ENCODE measurements around the gene SDHAF3. TPM values are rescaled to one million over a fixed set of nuclear protein-coding genes. Genes with fewer than 3 reads are reported as not detected.

SDHAF3 gene
- total RNA-seq, 4 donors from 2014 or later = 4.0 to 10.4 (median 8.1) TPM

DNA sequence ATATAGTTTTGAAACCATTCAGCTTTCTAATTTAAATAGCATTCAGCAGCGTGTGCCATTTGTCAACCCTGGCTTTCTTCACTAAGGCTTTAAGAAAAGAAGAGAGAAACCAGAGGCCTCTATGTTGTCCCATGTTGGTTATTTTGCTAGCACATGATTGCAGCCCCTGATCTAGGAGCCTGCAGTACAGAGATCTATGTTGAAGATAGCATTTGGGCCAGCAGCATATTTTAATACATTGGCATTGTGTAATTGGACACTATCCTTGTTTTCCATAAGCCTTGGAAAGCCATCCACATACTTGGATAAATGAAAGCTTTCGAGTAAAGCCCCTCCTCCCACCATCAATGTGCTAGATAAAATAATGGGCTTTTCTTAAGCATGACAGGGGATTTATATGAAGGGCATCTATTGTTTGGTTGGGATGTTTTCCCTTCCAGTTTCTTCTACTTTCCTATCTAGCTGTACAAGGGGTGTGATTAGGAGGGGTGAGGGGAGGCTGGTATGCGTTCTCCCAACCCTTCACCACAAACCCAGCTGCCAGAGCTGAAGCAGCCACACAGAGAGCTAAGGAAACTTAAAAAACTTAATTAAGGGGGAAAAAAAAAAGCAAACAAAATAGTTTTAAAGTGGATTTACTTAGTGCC is 23.1 kb upstream of the SDHAF3 start:
- TF ChIP-seq POLR2AphosphoS5 (IDR thresholded peaks at IDR 0.05) (no peak), EP300 (IDR thresholded peaks at IDR 0.05) (no peak), CTCF (IDR thresholded peaks at IDR 0.05) (no peak), POLR2A (IDR thresholded peaks at IDR 0.05; ENCODE audit: low read depth) (no peak)
- no peak for DNase-seq (ENCODE audit: extremely low spot score)
- no peak overlapping the region for H3K4me3 ChIP-seq
- no peaks in the 10 kb centered on the region for H3K9me3 ChIP-seq
- peaks cover 0 to 36% (median 0%) of the 10 kb centered on the region in 4 donors for H3K27me3 ChIP-seq
- intact Hi-C loops (cut with DNase I) = no loop called here
- H3K4me1 ChIP-seq = no peaks in the 10 kb centered on the region
- H3K36me3 ChIP-seq = no peaks in the 10 kb centered on the region
- H3K27ac ChIP-seq (replicated peaks in 1 of 4) = no peak overlapping the region
- WGBS = 71% methylated on average over 3 of the region's 3 CpGs

DNA sequence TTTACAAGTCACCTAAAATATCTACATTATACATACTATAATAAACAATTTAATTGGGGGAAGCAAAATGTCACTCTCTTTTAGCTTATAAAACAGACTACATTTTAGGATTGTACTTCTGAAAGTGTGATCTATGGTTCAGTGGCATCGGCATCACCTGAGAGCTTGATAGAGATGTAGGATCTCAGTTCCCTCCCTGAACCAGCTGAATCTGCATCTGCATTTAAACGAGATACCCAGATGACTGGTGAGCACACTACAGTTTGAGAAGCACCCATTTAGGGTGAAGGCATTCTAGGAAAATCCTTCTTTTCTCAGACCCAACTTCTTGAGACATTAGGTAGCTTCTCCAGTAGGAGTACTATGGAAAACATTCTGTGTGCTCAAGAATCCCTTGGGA is 21.5 kb upstream of the SDHAF3 start:
- no peaks in the 10 kb centered on the region for H3K4me1 ChIP-seq
- TF ChIP-seq EP300 (IDR thresholded peaks at IDR 0.05) (no peak), POLR2A (IDR thresholded peaks at IDR 0.05; ENCODE audit: low read depth) (no peak), POLR2AphosphoS5 (IDR thresholded peaks at IDR 0.05) (no peak), CTCF (IDR thresholded peaks at IDR 0.05) (no peak)
- 70% methylated on average over 2 of the region's 2 CpGs for WGBS
- H3K27ac ChIP-seq (replicated peaks in 1 of 4) = no peak overlapping the region
- H3K4me3 ChIP-seq = no peak overlapping the region
- H3K36me3 ChIP-seq = no peaks in the 10 kb centered on the region
- DNase-seq (ENCODE audit: extremely low spot score) = no peak
- H3K9me3 ChIP-seq = no peaks in the 10 kb centered on the region
- intact Hi-C loops (cut with DNase I) = no loop called here
- peaks cover 0 to 23% (median 0%) of the 10 kb centered on the region in 4 donors for H3K27me3 ChIP-seq

DNA sequence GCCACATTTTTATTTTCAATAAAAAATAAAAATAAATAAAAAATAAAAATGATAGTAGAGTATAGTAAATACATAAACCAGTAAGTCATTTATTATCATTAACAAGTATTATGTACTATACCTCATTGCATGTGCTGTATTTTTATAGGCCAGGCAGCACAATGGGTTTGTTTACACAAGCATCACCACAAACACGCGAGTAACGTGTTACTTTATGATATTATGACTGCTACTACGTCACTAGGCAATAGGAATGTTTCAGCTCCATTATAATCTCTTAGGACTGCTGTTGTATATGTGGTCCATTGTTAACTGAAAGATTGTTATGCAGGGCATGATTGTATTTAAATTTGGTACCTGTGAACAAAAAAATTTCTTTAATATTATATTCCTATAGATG is 20.8 kb upstream of the SDHAF3 start:
- Histone ChIP-seq H3K27me3 (peaks cover 0 to 22% (median 0%) of the 10 kb centered on the region in 4 donors), H3K27ac (replicated peaks in 1 of 4) (no peak overlapping the region), H3K4me1 (no peaks in the 10 kb centered on the region), H3K4me3 (no peak overlapping the region), H3K36me3 (no peaks in the 10 kb centered on the region), H3K9me3 (no peaks in the 10 kb centered on the region)
- 85% methylated on average over 4 of the region's 4 CpGs for whole genome bisulfite sequencing
- DNase-seq (ENCODE audit: extremely low spot score) = no peak
- intact Hi-C loops (cut with DNase I) = no loop called here
- no peak for TF ChIP-seq POLR2AphosphoS5 (IDR thresholded peaks at IDR 0.05)
- TF ChIP-seq POLR2A (IDR thresholded peaks at IDR 0.05; ENCODE audit: low read depth) = no peak
- TF ChIP-seq CTCF (IDR thresholded peaks at IDR 0.05) = no peak
- no peak for TF ChIP-seq EP300 (IDR thresholded peaks at IDR 0.05)

GRCh38 chr7:97104719-97105238 is 12.7 kb upstream of the SDHAF3 start:
- Histone ChIP-seq H3K36me3 (no peaks in the 10 kb centered on the region), H3K27me3 (no peaks in the 10 kb centered on the region), H3K4me1 (peaks cover 0 to 8% (median 5%) of the 10 kb centered on the region in 4 donors), H3K4me3 (no peak overlapping the region), H3K9me3 (no peaks in the 10 kb centered on the region), H3K27ac (replicated peaks in 1 of 4) (no peak overlapping the region)
- 17% methylated on average over 8 of the region's 8 CpGs for WGBS
- peak; percentile 95 for DNase-seq (ENCODE audit: extremely low spot score)
- intact Hi-C loops (cut with DNase I) = loop anchor here (2.0 to 10.0 kb wide), 2 partner anchors 74 to 730 kb away; no protein-coding TSS in a partner anchor
- no peak for TF ChIP-seq POLR2AphosphoS5 (IDR thresholded peaks at IDR 0.05)
- peak; percentile 70 to 79 (median 77) for TF ChIP-seq CTCF (IDR thresholded peaks at IDR 0.05)
